Measurements from ENCODE around the gene PTPRK.

DNA sequence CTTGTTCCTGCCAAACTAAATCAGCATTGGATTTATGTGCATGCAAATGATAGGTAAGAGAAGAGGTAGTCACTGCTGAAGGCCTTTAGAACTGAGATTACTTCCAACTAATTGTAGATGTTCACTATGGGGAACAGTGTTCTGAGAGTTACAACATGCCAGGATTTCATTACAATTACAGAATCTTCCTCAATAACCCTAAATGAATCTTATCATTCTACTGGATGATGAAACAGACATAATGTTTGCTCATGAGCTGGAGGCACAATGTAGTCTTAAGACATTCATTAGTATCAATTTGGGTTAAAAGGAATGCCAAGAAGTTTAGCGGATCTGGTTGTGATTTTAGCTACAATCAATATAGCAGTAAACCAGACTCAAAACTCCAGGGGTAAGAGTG lies 370.6 kb downstream of the PTPRK start:
- no peak for TF ChIP-seq CTCF (IDR thresholded peaks at IDR 0.05; ENCODE audit: low read depth, low read length, missing input control)
- no peak for TF ChIP-seq RXRA (IDR thresholded peaks at IDR 0.05)
- TF ChIP-seq, protein P1, sequence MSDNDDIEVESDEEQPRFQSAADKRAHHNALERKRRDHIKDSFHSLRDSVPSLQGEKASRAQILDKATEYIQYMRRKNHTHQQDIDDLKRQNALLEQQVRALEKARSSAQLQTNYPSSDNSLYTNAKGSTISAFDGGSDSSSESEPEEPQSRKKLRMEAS (IDR thresholded peaks at IDR 0.05), result no peak
- no peak for TF ChIP-seq SP1 (IDR thresholded peaks at IDR 0.05)
- no peak for TF ChIP-seq JUND (IDR thresholded peaks at IDR 0.05)
- TF ChIP-seq FOXA2 (IDR thresholded peaks at IDR 0.05), result no peak
- TF ChIP-seq, protein P2, sequence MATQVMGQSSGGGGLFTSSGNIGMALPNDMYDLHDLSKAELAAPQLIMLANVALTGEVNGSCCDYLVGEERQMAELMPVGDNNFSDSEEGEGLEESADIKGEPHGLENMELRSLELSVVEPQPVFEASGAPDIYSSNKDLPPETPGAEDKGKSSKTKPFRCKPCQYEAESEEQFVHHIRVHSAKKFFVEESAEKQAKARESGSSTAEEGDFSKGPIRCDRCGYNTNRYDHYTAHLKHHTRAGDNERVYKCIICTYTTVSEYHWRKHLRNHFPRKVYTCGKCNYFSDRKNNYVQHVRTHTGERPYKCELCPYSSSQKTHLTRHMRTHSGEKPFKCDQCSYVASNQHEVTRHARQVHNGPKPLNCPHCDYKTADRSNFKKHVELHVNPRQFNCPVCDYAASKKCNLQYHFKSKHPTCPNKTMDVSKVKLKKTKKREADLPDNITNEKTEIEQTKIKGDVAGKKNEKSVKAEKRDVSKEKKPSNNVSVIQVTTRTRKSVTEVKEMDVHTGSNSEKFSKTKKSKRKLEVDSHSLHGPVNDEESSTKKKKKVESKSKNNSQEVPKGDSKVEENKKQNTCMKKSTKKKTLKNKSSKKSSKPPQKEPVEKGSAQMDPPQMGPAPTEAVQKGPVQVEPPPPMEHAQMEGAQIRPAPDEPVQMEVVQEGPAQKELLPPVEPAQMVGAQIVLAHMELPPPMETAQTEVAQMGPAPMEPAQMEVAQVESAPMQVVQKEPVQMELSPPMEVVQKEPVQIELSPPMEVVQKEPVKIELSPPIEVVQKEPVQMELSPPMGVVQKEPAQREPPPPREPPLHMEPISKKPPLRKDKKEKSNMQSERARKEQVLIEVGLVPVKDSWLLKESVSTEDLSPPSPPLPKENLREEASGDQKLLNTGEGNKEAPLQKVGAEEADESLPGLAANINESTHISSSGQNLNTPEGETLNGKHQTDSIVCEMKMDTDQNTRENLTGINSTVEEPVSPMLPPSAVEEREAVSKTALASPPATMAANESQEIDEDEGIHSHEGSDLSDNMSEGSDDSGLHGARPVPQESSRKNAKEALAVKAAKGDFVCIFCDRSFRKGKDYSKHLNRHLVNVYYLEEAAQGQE (IDR thresholded peaks at IDR 0.05), result no peak
- no peak for TF ChIP-seq EGR1 (IDR thresholded peaks at IDR 0.05; ENCODE audit: low read depth in 2 of 2)
- no peak for TF ChIP-seq HNF4G (IDR thresholded peaks at IDR 0.05)
- TF ChIP-seq TAF1 (conservative IDR thresholded peaks at IDR 0.05), result no peak
- TF ChIP-seq NR2F2 (IDR thresholded peaks at IDR 0.05), result no peak
- no peak for TF ChIP-seq RAD21 (IDR thresholded peaks at IDR 0.05)
- no peak for TF ChIP-seq FOXA1 (IDR thresholded peaks at IDR 0.05)

All from liver (tissue), 3 donors.